Stimulated activated CD4-positive, alpha-beta T cell treated with anti-CD3 and anti-CD28 coated beads, Interleukin-12 subunit alpha, Interleukin-12 subunit beta, amount 100 ng/mL, for 48 hours (primary cell): ENCODE data around the gene MED15.

Experiments used
- DNase-seq, 3 donors: peaks; one replicate each; pipeline ENCODE4 v3.0.0-alpha.2; 2020; ENCODE audit warnings: low read depth in 2 of 3, low spot score in 1 of 3

Gene MED15

DNA sequence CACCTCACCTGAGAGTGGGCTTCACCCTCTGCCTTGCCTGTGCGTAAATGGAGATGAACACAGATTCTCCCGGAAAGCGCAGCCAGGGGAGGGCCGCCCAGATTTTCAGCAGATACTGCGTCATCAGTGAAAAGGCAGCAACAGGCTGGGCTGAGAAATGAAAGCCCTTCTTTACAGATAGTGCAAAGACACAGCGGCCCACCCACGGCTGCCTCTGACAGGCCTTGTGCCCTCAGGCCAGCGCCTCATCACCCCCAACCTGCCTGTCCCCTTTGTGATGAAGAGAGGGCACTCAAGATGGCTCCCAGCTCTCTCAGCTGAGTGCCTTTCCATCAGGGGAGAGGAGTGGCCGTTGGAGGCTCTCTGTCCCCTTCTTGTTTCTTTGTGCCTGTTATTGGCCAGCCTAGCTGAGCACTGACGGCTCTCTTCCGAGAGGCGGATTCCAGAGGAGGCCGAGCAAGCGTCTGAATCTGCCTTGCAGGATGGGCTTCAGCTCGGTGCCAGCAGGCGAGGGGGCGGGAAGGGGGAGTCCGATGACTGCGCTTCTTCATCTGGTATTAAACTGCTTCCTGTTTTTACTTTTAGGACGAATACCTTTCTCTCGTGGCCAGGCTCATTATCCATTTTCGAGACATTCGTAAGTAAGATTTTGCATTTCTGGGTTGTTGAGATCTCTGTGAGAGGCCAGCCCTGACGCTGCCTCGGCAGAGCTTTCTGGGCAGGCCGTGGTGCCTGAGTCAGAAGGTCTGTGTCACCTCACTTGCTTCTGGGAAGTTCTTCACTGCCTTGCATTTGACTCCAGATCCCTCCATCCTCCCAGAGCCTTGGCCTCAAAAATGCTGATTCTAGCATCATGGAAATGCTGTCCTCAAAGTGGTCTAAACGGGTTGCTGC is 43.7 kb downstream of the MED15 start:
- peak in 2 of 3 donors; percentile 55 to 58 for DNase-seq

DNA sequence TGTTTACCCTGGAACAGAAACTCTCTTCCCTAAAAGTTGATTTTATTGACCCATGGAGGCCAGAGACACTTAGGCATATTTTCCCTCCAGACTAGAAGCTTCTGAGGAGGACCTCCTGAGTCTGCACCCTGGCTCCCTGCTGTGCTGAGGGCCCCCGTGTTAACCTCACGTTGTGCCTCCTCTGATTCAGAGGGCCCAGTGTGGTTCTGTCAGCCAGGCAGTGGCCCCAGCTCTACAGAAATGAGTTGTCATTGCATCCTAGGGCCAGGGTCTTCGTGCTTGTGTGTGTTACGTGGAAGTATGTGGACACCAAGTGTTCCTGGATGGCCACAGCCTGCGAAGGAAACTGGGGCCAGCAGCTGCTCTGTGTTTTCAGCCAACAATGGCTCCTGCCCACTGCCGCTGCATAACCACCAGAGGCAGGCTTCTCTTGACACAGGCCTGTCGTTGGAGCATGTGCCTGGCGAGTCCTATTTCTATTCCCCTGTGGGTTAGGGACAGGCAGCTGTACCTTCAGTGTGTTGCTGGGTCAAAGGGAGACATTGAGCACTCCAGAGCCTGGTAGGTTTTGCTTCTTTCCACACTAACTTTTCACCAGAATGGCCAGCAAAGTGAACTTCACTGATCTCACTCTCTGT is 44.5 kb downstream of the MED15 start:
- peak in 2 of 3 donors; percentile 57 to 64 for DNase-seq

DNA sequence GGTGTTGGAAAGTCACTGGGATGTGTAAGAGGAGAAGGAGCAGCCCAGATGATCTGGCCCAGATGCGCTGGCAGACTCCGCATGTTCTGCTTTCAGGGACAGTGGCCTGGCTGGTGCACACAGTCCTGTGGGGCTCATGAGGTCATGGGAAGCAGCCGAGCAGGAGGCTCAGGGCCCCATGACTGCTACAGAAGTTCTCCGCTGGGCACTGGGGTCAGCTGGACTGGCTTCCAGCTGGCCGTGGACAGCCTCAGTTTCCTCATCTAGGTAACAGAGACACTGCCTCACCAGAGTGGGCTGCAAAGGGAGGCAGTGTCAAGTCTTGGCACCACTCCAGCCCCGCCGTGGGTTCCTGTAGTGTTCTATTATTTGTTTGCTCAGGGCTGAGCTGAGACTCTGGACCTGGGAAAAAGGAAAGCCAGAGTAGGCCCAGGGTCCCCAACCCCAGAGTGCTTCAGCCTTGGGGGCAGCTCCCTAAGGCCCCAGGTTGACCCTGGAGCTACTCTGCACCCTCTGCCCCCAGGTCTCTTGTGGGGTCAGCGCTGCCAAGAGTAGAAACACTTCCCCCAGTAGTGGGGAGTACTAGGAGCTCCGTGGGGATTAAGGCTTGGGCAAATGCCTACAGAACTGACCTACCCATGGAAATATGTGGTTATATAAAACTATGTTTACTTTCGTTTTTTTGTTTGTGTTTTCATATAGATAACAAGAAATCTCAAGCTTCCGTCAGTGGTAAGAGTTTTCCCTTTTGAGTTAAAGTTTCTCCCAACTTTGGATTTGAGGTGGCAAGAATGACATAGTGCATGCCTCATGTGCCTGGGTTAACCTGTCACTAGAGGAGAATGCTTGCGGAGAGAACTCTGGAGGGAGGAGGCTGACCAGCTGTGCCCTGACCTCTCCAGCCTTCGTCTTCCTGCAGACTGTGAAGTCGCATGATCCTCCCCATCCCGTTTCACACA is 45.3 kb downstream of the MED15 start:
- no peak for DNase-seq

DNA sequence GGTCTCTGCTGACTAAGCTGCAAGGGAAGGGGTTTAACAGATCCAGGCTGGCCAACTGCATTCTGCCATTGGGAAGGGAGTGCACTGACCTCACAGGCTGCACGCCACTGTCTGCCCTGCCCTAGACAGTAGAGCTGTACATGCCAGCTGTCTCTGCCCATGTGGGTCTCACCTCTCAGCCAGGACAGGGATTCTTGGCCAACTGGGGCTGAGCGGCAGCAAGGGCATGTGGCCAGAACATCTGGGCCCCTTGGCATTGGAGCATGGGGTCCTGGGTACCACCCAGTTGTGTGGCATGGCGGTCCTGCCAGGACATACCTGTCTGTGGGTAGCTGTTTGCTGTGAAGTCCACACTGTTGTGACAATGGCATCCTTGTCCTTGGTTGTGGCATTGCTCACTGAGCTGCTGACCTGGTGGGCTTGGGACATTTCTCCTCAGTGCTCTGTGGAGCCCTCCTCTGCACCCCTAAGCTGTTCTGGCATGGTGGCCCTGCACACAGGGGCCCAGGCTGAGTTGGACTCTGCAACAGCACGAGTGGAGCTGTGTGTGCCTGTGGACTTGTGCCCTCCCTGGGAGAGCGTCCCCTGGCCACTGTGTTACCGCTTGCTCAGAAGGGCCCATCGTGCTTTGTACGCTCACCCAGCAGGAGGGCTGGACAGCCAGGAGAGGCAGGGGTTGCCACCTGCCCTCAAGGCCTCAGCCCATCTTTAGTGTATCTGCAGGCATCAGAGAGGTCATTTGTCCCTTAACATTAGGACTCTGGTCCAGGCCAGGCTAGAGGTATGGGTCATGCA is 46.7 kb downstream of the MED15 start:
- no peak for DNase-seq

DNA sequence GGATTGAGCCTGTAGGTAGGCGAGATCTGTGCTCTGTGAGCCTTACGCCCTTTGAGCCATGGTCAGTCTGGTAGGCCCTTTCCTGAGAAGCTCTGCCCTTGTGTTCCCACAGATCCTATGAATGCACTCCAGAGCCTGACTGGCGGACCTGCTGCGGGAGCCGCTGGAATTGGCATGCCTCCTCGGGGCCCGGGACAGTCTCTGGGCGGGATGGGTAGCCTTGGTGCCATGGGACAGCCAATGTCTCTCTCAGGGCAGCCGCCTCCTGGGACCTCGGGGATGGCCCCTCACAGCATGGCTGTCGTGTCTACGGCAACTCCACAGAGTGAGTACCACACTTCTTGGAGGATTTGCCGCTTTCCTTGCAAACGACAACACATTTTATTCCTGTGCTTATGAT is 47.4 kb downstream of the MED15 start:
- DNase-seq = no peak

DNA sequence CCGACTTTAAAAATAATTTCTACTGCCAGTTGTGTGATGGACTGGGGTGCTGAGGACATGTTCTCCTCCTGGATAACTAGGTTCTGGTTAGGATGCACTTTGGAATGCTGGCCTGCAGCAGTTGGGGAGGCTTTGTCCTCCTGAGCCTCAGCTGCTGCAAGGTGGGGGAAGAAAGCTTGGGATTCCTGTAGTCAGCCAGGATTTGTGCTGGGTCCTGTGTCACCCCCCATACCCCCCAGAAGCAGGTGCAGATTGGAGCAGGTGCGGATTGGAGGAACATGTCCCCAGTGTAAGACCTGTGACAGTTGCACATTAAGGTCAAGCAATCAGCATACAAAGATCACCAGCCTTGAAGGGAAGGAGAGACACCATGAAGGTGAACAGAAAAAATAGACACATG is 51.1 kb downstream of the MED15 start:
- DNase-seq = no peak

DNA sequence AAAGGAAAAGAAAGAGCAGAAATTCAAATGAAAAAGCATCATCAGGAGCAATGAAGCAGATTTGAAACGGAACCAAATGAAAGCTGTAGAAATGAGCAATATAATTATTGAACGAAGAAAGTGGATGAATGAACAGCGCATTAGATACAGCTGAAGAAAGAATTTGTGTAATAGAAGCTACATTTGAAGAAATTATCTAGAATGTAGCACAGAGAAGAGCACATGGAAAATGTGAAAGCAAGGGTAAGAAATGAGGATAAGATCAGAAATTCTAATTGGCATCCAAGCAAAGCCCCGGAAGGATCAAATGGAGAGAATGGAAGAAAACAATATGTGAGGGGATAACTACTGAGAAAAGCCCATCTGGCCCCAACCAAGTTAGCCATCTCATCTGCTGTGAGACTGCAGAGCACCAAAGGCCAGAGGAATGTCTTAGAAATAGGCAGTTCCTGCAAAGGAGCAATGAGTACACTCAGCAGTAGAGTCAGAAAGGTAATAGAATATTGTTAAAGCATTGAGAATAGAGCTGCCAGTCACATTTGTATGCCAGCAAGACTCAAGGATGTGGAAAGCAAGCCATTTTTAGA is 51.9 kb downstream of the MED15 start:
- DNase-seq = no peak

DNA sequence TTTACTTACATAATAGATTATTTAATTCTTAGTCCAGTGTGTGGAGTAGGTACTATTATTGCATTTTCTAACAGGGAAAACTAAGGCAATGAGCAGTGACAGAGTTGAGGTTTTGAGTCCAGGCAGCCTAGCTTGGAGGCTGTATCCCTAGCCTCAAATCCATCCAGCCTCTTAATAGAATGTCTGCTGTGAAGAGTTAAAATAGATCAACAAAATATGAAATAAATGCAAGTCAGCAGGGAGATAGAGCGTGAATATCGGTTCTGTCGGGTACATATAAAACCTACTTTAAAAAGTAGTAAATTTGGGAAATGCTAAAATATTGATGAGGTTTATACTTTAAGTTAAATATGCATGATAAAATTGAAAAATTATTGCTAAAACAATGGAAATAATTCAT is 53.3 kb downstream of the MED15 start:
- no peak for DNase-seq

DNA sequence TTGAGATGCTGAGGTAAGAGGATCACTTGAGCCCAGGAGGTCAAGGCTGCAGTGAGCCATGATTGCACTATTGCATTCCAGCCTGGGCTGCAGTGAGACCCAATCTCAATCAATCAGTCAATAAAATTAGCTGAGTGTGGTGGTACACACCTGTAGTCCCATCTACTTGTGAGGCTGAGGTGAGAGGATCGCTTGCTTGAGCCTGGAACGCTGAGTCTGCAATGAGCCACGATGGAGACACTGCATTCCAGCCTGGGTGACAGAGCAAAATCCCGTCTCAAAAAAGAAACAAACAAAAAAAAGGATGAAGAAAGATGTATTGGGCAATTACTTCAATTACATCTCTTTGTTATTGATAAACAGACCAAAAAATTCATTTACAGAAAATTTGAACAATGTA is 54.5 kb downstream of the MED15 start:
- no peak for DNase-seq

DNA sequence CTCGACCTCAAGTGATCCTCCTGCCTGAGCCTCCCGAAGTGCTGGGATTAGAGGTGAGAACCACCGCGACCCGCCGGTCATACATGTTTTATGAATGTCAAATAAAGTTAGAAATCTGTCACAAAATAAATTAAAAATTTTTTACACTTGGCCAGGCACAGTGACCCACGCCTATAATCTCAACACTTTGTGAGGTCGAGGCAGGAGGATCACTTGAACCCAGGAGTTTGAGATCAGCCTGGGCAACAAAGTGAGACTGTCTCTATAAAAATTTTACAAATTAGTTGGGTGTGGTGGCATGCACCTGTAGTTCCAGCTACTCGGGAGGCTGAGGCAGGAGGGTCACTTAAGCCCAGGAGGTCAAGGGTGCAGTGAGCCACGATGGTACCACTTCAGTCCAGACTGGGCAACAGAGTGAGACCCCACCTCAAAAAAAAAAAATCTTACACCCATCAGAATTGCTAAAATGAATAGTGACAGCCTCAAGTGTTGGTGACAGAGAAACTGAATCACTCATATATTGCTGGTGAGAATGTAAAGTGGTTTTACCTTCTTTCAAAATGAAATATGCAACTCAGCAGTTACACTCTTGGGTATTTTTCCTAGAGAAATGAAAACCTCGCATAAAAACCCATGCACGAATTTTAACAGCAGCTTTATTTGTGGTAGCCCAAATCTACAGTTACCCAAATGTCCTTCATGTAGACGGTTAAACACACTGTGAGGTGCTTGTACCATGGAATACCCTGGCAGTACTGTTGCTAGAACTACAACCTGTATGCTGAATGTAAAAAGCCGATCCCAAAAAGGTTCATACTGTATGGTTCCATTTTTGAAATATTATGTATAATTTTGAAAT is 55.4 kb downstream of the MED15 start:
- no peak for DNase-seq

DNA sequence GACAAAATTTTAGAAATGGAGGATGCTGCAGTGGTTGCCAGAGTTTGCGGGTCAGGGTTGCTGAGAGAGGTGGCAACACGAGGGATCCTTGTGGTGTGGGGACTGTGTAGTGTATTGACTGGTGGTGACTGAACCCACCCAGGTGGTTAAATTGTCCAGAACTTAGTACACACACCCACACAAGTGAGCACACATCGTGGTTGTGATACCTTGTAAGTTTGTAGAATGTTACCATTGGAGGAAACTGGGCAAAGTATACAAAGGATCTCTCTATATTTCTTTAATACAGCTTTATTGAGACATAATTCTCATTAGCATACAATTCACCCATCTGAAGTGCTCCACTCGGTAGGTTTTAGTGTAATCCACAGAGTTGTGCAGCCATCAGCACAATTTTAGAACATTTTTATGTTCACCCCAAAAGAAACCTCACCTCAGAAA is 56.1 kb downstream of the MED15 start:
- DNase-seq = no peak

DNA sequence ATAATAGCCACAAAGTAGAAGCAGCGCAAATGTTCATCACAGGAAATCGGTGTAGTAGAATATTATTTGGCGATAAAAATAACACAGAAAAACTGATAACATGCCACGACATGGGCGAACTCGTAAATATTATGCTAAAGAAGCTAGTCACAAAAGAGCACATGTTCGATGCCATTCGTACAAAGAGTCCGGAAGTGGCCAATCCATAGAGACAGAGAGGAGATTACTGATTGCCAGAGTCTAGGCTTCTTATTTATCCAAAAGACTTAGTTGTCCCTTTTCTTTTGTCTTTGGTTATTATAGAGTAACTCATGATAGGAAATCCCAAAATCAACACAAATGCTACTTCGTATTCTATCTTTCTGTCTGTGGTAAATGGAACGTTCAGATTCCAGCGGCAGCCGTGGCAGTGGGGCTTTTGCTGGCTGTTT is 56.5 kb downstream of the MED15 start:
- no peak for DNase-seq

DNA sequence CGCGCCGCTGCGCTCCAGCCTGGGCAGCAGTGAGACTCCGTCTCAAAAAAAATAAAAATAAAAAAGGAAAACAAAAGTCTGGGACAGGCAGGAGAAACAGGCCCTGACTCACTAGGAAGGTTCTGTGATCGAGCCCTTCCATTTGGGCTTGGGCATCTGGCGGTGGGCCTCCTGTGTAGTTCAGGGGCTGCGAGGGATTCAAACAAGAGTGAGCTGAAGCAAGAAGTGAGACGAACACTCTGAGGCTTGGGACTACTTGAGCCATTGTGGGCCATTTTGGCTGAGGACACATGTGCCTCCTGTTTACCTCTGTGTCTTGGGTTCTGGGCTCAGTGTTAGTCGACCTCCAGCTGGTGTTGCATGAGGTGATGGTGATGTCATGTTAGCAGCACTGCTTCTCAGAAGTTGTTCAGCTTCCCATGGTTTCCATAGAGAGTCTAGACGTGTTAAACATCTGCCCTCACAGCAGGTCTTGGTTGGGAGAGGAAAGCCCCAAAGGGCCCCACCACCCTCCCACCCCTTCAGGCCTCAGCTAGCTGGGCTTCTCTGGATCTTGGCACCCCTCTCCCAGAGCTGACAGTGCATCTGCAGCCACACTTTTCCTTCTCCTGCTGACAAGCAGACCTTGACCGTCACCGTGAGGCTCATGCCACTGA is 57.8 kb downstream of the MED15 start:
- DNase-seq = no peak

DNA sequence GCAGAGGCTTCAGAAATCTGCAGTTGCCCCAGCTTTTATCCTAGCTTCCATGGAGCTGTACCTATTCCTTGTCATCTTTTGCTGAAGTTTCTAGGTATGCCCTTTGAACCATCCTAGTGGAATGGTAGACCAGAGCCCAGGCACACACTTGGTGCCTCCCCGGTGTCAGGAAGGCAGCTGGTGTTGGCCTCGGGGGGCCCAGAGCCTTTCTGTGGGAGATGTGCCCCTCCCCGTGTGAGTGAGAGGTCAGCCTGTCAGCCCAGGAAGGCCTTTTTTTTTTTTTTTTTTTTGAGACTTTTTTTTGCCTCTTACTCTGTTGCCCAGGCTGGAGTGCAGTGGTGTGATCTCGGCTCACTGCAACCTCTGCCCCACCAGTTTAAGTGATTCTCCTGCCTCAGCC is 58.4 kb downstream of the MED15 start:
- no peak for DNase-seq

DNA sequence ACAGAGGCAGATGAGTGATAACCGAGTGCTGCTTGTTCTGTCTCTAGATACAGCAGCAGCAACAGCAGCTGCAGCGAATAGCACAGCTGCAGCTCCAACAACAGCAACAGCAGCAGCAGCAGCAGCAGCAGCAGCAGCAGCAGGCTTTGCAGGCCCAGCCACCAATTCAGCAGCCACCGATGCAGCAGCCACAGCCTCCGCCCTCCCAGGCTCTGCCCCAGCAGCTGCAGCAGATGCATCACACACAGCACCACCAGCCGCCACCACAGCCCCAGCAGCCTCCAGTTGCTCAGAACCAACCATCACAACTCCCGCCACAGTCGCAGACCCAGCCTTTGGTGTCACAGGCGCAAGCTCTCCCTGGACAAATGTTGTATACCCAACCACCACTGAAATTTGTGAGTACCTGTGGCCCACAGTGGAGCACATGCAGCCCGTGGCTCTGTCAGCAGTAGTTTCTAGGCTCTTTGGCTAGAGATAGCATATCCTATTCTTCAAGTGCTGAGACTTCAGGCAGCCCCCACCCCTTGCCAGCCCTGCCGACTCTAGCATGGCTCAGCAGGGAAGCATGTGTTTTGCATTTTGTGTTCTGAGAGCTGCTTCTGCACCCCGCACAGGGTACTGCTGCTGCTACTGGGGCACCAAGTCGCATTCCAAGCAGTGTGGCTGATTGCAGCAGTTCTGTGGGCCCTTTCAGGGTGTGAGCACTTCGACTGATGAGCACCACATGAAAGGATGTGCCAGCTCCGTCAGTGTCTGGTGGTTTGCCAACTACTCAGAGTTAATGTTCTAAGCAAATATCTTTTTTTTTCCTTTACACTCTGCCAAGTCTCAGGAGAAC is 59.2 kb downstream of the MED15 start:
- DNase-seq = no peak

DNA sequence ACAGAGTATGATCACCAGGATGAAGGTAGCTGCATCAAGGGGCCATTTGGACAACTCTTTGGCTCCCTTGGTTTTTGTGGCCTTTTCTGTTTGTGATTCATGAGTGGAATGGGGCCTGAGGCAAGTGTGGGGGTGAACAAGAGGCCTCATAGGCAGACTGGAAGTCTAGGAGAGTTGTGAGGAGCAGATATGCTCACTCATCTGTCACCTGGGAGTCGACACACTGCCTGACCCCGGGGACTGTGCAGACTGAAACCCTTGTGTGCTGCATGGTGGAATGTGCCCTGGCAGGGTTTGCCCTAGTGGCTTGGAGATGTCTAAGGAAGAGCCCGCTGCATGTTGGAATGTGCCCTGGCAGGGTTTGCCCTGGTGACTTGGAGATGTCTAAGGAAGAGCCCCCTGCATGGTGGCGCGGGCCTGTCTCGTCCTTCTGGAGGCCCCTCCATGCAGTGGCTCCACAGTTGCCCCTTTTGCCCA is 60.0 kb downstream of the MED15 start:
- DNase-seq = no peak

DNA sequence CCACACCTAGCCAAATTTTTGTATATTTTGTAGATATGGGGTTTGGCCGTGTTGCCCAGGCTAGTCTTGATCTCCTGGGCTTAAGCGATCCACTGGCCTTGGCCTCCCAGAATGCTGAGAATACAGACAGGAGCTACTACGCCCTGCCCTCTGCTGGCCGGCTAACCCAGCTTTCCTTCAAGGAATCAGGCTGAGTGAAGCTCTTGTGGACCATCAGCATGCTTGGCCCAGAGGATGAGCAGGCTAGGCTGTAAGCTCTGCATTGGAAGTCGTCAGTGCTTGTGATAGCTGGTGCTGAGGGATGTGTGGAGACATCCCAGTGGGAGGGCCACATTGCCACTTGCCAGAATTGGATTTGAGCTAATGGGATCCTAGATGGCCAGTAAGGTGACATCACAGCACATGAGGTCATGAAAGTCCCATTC is 60.6 kb downstream of the MED15 start:
- DNase-seq = no peak
